CD4-positive, alpha-beta memory T cell (primary cell): Measurements from ENCODE around the gene RASSF5. TPM values are rescaled to one million over a fixed set of nuclear protein-coding genes. Genes with fewer than 3 reads are reported as not detected.
A peak's percentile ranks its signal among the peaks of the same experiment; 100 is the strongest.

ENCODE experiments used
- CTCF ChIA-PET: fragments of 350-600 bp; sonication (Branson Sonifier 250); formaldehyde crosslinking; loops from one replicate; lab custom pipeline; 2021; ENCODE audit warnings: inconsistent platforms; ENCODE audit not compliant: partially characterized antibody; lab: Charles Lee
- POLR2A ChIA-PET: fragments of 350-600 bp; sonication (Branson Sonifier 250); formaldehyde crosslinking; loops from one replicate; lab custom pipeline; 2021; ENCODE audit not compliant: partially characterized antibody; lab: Charles Lee
- DNase-seq, 5 donors: peaks; one replicate each; pipeline versions ENCODE4 v3.0.0 to v3.0.0-alpha.2; 2020 to 2022; ENCODE audit warnings: mixed read lengths in 1 of 5
- H3K27ac ChIP-seq: one replicate; pipeline ENCODE4 v1.7.0; 2013; ENCODE audit warnings: low read depth, low read length
- H3K27me3 ChIP-seq: 2 replicates; pipeline ENCODE4 v1.7.0; 2013; ENCODE audit warnings: mild to moderate bottlenecking, low read length, moderate library complexity; ENCODE audit not compliant: insufficient read depth
- H3K36me3 ChIP-seq: 2 replicates; pipeline ENCODE4 v1.7.0; 2013; ENCODE audit warnings: mild to moderate bottlenecking, low read length, moderate library complexity; ENCODE audit not compliant: insufficient read depth
- H3K4me1 ChIP-seq: 2 replicates; pipeline ENCODE4 v1.7.0; 2013; ENCODE audit warnings: mild to moderate bottlenecking, low read length, moderate library complexity; ENCODE audit not compliant: insufficient read depth
- H3K4me3 ChIP-seq, 2 donors: one replicate each; pipeline ENCODE4 v1.7.0; 2013; ENCODE audit warnings: low read length in 2 of 2, mild to moderate bottlenecking in 1 of 2
- H3K9me3 ChIP-seq, 2 donors: one replicate each; pipeline ENCODE4 v1.7.0; 2013; ENCODE audit warnings: low read length in 2 of 2, control low read depth in 1 of 2; ENCODE audit not compliant: control insufficient read depth in 1 of 2
- H3K27ac Mint-ChIP-seq, 7 donors: one replicate each; pipeline ENCODE4 v1.8.0; 2020 to 2021; ENCODE audit warnings: mixed read lengths in 7 of 7, mild to moderate bottlenecking in 6 of 7, inconsistent platforms in 3 of 7, moderate library complexity in 3 of 7
- H3K27me3 Mint-ChIP-seq, 2 donors: one replicate each; pipeline ENCODE4 v1.8.0; 2020 to 2021; ENCODE audit warnings: mixed read lengths in 2 of 2
- H3K36me3 Mint-ChIP-seq, 2 donors: one replicate each; pipeline ENCODE4 v1.8.0; 2020 to 2021; ENCODE audit warnings: mixed read lengths in 2 of 2, inconsistent platforms in 1 of 2, mild to moderate bottlenecking in 1 of 2
- H3K4me1 Mint-ChIP-seq, 4 donors: one replicate each; pipeline ENCODE4 v1.8.0; 2020 to 2021; ENCODE audit warnings: mixed read lengths in 4 of 4, mild to moderate bottlenecking in 1 of 4
- H3K4me3 Mint-ChIP-seq, 8 donors: one replicate each; pipeline ENCODE4 v1.8.0; 2020 to 2021; ENCODE audit warnings: mixed read lengths in 8 of 8, mild to moderate bottlenecking in 7 of 8, moderate library complexity in 6 of 8, inconsistent platforms in 3 of 8
- H3K9me3 Mint-ChIP-seq, 8 donors: one replicate each; pipeline ENCODE4 v1.8.0; 2020 to 2021; ENCODE audit warnings: mixed read lengths in 8 of 8, mild to moderate bottlenecking in 5 of 8, inconsistent platforms in 3 of 8, moderate library complexity in 1 of 8
- intact Hi-C: fragments of 100-400 bp; cut with micrococcal nuclease; formaldehyde crosslinking; loops from one replicate; pipeline ENCODE4 v1.15.1; 2023
- polyA plus RNA-seq, 2 donors: library from polyadenylated mRNA; unstranded; fragments of 300-500 nt; fragmentation: Illumina TruSeq; gene quantifications; one replicate each; pipeline ENCODE4 v1.2.3, GENCODE V29; 2021
- total RNA-seq, 2 experiments: library from RNA; stranded (reverse); gene quantifications; one replicate each; pipeline ENCODE4 v1.2.3, GENCODE V29; 2021

The RASSF5 gene
- total and polyA plus RNA-seq, 4 experiments from 2014 or later = 186 to 298 (median 220) TPM

DNA sequence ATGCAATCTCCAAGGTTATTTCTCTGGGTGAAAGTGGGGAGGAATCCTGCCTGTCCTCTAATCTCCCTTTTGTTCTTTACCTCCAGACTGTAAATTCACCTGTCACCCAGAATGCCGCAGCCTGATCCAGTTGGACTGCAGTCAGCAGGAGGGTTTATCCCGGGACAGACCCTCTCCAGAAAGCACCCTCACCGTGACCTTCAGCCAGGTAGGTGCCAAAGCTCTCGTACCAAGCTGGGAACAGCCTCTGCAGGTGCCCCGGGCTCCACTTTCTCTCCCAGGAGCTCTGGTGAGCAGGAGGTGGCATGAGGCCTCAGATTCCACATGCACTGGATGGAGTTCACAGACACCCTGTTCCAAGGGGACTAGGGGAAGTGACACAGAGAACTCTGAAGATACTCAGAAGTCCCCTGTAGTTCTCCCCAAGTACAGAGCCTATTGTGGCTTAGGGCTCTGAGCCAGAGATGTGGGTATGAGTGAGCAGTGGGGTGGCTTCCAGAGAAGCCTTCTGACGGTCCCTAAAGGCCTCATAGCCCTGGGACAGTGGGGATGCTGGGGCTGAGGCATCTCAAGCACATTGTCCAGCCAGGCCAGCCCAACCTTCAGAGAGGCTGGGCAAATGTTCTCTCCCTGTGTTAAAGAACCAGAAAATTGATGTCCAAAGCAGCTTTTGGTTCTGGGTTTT, 30.9 kb downstream of the RASSF5 start:
- no peaks in the 10 kb centered on the region for H3K27me3 Mint-ChIP-seq
- no peak overlapping the region for H3K4me3 ChIP-seq
- H3K27ac Mint-ChIP-seq = no peak overlapping the region
- H3K27ac ChIP-seq = no peak overlapping the region
- POLR2A ChIA-PET = no interaction called here
- H3K4me1 ChIP-seq = no peaks in the 10 kb centered on the region
- H3K9me3 ChIP-seq = no peaks in the 10 kb centered on the region
- no peaks in the 10 kb centered on the region for H3K4me1 Mint-ChIP-seq
- H3K27me3 ChIP-seq = no peaks in the 10 kb centered on the region
- intact Hi-C loops = no loop called here
- CTCF ChIA-PET = interaction anchor here (1.0 to 11.3 kb wide), 2 partner anchors 42 to 45 kb away, joined by 3 to 550 read pairs; no protein-coding TSS in a partner anchor
- no peaks in the 10 kb centered on the region for H3K36me3 ChIP-seq
- H3K9me3 Mint-ChIP-seq = peaks cover 0 to 2% (median 0%) of the 10 kb centered on the region in 8 donors
- no peak for DNase-seq
- no peaks in the 10 kb centered on the region for H3K36me3 Mint-ChIP-seq
- H3K4me3 Mint-ChIP-seq = no peak overlapping the region

DNA sequence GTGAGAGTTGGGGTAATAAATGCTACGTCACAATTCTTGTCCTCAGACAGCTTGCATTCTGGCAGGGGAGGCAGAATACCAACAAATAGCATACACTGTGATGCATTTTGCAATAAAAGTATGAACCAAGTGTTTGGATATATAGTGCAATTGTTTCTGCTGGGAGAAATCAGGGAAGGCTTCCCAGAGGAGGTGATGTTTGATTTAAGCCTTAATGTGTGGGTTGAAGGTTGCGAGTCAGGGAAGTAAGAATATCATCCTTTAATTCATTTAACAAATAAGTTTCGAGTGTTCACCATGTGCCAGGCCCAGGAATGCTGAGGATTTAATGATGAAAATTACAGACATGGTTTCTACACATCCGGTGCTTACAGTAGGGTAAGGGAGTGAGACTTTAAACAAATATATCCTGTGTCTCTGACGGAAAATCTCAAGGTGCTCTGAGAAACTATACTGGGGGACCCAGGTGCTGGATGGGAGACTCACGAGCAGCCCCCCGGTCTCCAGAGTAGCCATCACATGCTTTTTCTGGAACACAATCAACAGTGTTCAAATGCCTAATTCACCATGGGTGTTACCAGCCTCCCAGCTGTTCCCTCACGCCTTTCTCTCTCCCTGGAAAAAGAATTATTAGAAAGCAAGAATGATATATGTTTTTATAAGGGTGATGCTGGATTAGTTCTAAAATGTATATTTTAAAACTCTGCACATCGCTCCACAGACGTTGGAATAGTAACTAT, 31.7 kb downstream of the RASSF5 start:
- CTCF ChIA-PET = interaction anchor here (8.5 to 11.3 kb wide), 2 partner anchors 19 to 41 kb away, joined by 207 to 550 read pairs; no protein-coding TSS in a partner anchor
- H3K9me3 ChIP-seq = no peaks in the 10 kb centered on the region
- no peak overlapping the region for H3K27ac ChIP-seq
- no peaks in the 10 kb centered on the region for H3K36me3 Mint-ChIP-seq
- H3K36me3 ChIP-seq = no peaks in the 10 kb centered on the region
- intact Hi-C loops = no loop called here
- POLR2A ChIA-PET = no interaction called here
- no peaks in the 10 kb centered on the region for H3K4me1 Mint-ChIP-seq
- no peaks in the 10 kb centered on the region for H3K27me3 ChIP-seq
- no peak overlapping the region for H3K4me3 Mint-ChIP-seq
- no peaks in the 10 kb centered on the region for H3K4me1 ChIP-seq
- H3K27me3 Mint-ChIP-seq = no peaks in the 10 kb centered on the region
- H3K4me3 ChIP-seq = no peak overlapping the region
- H3K9me3 Mint-ChIP-seq = peaks cover 0 to 2% (median 0%) of the 10 kb centered on the region in 8 donors
- no peak overlapping the region for H3K27ac Mint-ChIP-seq
- no peak for DNase-seq

DNA sequence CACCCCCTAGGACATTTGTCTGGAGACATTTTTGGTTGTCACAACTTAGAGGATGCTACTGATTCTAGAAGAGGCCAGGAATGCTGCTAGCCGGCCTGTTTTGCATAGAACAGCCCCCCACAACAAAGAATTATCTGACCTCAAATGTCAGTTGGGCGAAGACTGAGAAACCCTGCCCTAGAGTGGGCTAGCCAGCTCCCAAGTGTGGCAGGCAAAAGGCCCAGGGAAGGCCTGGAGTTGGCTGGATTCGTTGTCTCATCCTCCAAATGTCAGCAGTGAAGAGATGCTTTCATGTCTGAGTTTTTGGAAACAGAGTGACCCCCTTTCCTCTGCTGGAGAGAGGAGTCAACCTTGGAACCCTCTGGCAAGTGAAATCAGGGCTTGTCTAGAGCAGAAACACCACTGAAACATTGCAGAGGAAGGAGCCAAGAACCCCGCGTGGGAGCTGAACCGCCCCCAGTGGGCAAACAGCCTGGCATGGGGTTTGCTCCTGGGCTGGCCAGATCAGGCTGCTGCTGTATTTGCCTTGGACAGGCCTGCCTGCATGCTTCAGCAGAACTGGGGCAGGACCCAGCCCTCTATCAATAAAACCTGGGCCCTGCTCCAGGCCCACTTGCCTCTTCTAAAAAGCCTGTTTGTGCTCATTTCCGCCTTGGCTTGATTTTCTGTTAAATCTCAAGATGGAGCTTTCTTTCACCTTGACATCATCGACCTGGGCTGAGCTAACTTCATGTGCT, 32.9 kb downstream of the RASSF5 start:
- Histone ChIP-seq H3K4me1 (peaks cover 8% of the 10 kb centered on the region), H3K27me3 (no peaks in the 10 kb centered on the region), H3K36me3 (no peaks in the 10 kb centered on the region), H3K9me3 (no peaks in the 10 kb centered on the region), H3K27ac (no peak overlapping the region), H3K4me3 (no peak overlapping the region)
- ChIA-PET POLR2A (no interaction called here), CTCF (interaction anchor here (1.3 to 11.3 kb wide), 4 partner anchors 18 to 78 kb away, joined by 3 to 550 read pairs (median 106); partner anchors contain the start of gene EIF2D)
- H3K36me3 Mint-ChIP-seq = no peaks in the 10 kb centered on the region
- peaks cover 0 to 2% (median 0%) of the 10 kb centered on the region in 8 donors for H3K9me3 Mint-ChIP-seq
- DNase-seq = no peak
- intact Hi-C loops = no loop called here
- no peak overlapping the region for H3K4me3 Mint-ChIP-seq
- H3K27me3 Mint-ChIP-seq = no peaks in the 10 kb centered on the region
- peaks cover 2 to 9% (median 8%) of the 10 kb centered on the region in 4 donors for H3K4me1 Mint-ChIP-seq
- H3K27ac Mint-ChIP-seq = peak overlapping the region in 2 of 7 donors; percentile 37 to 55

DNA sequence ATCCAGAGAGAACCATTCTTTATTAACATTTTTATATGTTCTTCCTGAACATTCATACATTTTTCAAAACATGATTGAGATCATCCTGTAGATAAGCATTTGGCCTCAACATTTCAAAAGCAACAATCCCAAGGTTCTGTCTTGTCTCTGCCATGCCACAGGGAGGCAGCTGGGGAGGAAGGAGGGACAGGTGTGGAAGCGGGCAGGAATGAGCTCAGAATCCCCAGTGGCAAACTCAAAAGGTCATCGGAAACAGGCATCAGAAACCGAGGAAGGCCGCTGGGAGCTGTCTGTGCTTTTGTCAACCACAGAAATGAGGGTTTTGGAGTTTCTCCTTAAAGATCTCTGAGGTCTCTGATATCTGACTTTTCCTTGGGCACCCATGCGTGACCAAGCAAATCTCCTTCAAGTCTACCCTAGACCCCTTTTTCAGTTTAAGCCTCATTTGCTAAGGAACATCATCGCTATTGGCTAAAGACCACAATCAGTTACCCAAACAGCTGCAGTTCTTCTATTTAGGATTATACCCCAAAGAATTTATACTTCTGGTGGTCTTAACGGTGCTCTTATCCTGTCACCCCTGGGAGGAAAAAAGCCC, 34.0 kb downstream of the RASSF5 start:
- Histone ChIP-seq H3K27ac (no peak overlapping the region), H3K9me3 (no peaks in the 10 kb centered on the region), H3K4me3 (no peak overlapping the region), H3K36me3 (no peaks in the 10 kb centered on the region), H3K27me3 (no peaks in the 10 kb centered on the region), H3K4me1 (peaks cover 10% of the 10 kb centered on the region)
- H3K27ac Mint-ChIP-seq = peak overlapping the region in 2 of 7 donors; percentile 17 to 53
- H3K4me3 Mint-ChIP-seq = no peak overlapping the region
- intact Hi-C loops = no loop called here
- ChIA-PET CTCF (interaction anchor here (1.3 to 11.3 kb wide), 4 partner anchors 16 to 79 kb away, joined by 3 to 550 read pairs (median 106); partner anchors contain the start of gene EIF2D), POLR2A (interaction anchor here (0.6 to 1.0 kb wide), 2 partner anchors 35 to 41 kb away, joined by 3 to 4 read pairs; no protein-coding TSS in a partner anchor)
- no peaks in the 10 kb centered on the region for H3K27me3 Mint-ChIP-seq
- no peaks in the 10 kb centered on the region for H3K36me3 Mint-ChIP-seq
- H3K9me3 Mint-ChIP-seq = no peaks in the 10 kb centered on the region
- H3K4me1 Mint-ChIP-seq = peaks cover 5 to 15% (median 11%) of the 10 kb centered on the region in 4 donors
- no peak for DNase-seq

DNA sequence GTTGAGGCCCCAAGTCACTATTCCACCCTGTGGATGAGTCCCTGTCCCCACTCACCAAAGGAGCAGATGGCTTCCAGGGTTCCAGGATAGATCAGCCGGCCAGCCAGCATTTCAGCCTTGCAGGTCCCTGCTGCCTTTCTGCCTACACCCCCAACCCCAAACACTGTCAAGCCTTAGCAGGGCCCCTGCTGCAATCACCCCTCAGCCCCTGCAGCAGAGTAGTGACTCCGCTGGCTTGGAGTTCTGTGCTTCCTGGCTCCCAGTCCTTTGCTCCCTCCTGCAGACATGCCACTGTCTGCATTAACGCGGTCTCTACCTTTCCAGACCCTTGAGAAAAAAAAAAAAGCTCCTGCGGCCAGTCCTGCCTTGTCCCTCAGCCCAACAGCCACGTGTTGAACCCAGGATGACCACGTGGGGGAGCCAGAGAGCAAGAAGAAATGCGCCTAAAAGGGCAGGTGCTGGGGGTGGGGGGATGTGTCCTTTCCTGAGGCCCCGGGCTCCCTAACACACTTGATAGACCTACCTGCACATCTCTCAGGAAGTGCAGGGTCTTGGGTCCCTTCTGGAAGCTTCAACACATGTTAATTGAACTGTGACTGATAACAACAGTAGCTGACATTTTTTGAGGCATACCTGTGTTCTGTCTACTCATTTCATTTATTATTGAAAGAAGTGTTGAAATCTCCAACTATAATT, 37.4 kb downstream of the RASSF5 start:
- ChIA-PET POLR2A (interaction anchor here (0.5 to 5.3 kb wide), 11 partner anchors 12 to 122 kb away, joined by 3 to 82 read pairs (median 5); partner anchors contain the start of genes EIF2D and IKBKE), CTCF (interaction anchor here (0.7 to 11.3 kb wide), 41 partner anchors 8 to 315 kb away, joined by 3 to 550 read pairs (median 4); partner anchors contain the start of genes DYRK3, EIF2D, IKBKE and RASSF5)
- peak overlapping the region in 5 of 7 donors; percentile 27 to 77 (median 60) for H3K27ac Mint-ChIP-seq
- H3K4me1 Mint-ChIP-seq = peaks cover 5 to 15% (median 11%) of the 10 kb centered on the region in 4 donors
- H3K4me1 ChIP-seq = peaks cover 10% of the 10 kb centered on the region
- H3K36me3 Mint-ChIP-seq = no peaks in the 10 kb centered on the region
- DNase-seq = peak; percentile 66 to 83 (median 76)
- intact Hi-C loops = loop anchor here (1.0 kb wide), 3 partner anchors 12 to 120 kb away; no protein-coding TSS in a partner anchor
- no peak overlapping the region for H3K4me3 ChIP-seq
- no peaks in the 10 kb centered on the region for H3K27me3 Mint-ChIP-seq
- peak overlapping the region in 2 of 8 donors; percentile 6 to 52 for H3K4me3 Mint-ChIP-seq
- no peaks in the 10 kb centered on the region for H3K9me3 Mint-ChIP-seq
- no peaks in the 10 kb centered on the region for H3K27me3 ChIP-seq
- H3K36me3 ChIP-seq = no peaks in the 10 kb centered on the region
- no peak overlapping the region for H3K27ac ChIP-seq
- H3K9me3 ChIP-seq = no peaks in the 10 kb centered on the region

DNA sequence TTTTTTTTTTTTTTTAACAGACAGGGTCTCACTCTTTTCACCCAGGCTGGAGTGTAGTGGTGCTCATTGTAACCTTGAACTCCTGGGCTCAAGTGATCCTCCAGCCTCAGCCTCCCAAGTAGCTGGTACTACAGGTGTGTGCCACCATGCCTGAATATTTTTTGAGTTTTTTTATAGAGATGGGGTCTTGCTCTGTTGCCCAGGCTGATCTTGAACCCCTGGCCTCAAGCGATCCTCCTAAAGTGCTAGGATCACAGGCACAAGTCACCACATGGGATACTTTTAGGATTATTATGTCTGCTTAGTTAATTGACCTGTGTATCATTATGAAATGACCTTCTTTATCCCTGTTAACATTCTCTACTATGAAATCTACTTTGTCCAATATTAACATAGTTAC, 38.0 kb downstream of the RASSF5 start:
- no peak for DNase-seq
- Mint-ChIP-seq H3K9me3 (no peaks in the 10 kb centered on the region), H3K27me3 (no peaks in the 10 kb centered on the region), H3K27ac (peak overlapping the region in 4 of 7 donors; percentile 10 to 77 (median 53)), H3K4me3 (no peak overlapping the region), H3K36me3 (no peaks in the 10 kb centered on the region), H3K4me1 (peaks cover 5 to 19% (median 12%) of the 10 kb centered on the region in 4 donors)
- Histone ChIP-seq H3K4me1 (peaks cover 10% of the 10 kb centered on the region), H3K27ac (no peak overlapping the region), H3K27me3 (no peaks in the 10 kb centered on the region), H3K4me3 (no peak overlapping the region), H3K9me3 (no peaks in the 10 kb centered on the region), H3K36me3 (no peaks in the 10 kb centered on the region)
- intact Hi-C loops = loop anchor here (1.0 kb wide), 3 partner anchors 11 to 119 kb away; no protein-coding TSS in a partner anchor
- ChIA-PET POLR2A (interaction anchor here (0.5 to 5.3 kb wide), 9 partner anchors 11 to 121 kb away, joined by 3 to 82 read pairs (median 8); partner anchors contain the start of genes EIF2D and IKBKE), CTCF (interaction anchor here (0.6 to 11.3 kb wide), 42 partner anchors 9 to 1015 kb away, joined by 3 to 550 read pairs (median 4); partner anchors contain the start of genes DYRK3, EIF2D, IKBKE and RASSF5)
